Kidney (tissue), 14 donors: Measurements from ENCODE around the gene LRRC1. TPM values are rescaled to one million over a fixed set of nuclear protein-coding genes. Genes with fewer than 3 reads are reported as not detected.

ENCODE experiments used
- DNase-seq, 5 donors: peaks; one replicate each; pipeline ENCODE4 v3.0.0-alpha.2; 2013 to 2020
- FAIRE-seq: peaks from 2 replicates; lab custom pipeline; 2012; peaks lifted over from hg19 to GRCh38; lab: Jason Lieb, UNC
- H3K27ac ChIP-seq, 2 donors: one replicate each; pipeline ENCODE4 v1.7.0; 2013; ENCODE audit warnings: low read depth in 2 of 2, low read length in 2 of 2, inconsistent platforms in 1 of 2
- H3K27me3 ChIP-seq: one replicate; pipeline ENCODE4 v1.7.1; 2013; ENCODE audit warnings: low read length, inconsistent platforms; ENCODE audit not compliant: control insufficient read depth, insufficient read depth
- H3K36me3 ChIP-seq, 3 donors: one replicate each; pipeline versions ENCODE4 v1.7.0 to v1.7.1; 2013; ENCODE audit warnings: low read length in 3 of 3, control low read depth in 1 of 3, inconsistent platforms in 1 of 3; ENCODE audit not compliant: insufficient read depth in 3 of 3, control insufficient read depth in 2 of 3
- H3K4me1 ChIP-seq, 3 donors: one replicate each; pipeline versions ENCODE4 v1.7.0 to v1.7.1; 2013; ENCODE audit warnings: low read length in 3 of 3, inconsistent platforms in 1 of 3, low read depth in 1 of 3; ENCODE audit not compliant: control insufficient read depth in 2 of 3, insufficient read depth in 2 of 3
- H3K4me3 ChIP-seq, 3 donors: one replicate each; pipeline versions ENCODE4 v1.7.0 to v1.8.1; 2013; ENCODE audit warnings: low read length in 3 of 3, control low read depth in 1 of 3, inconsistent platforms in 1 of 3
- H3K9ac ChIP-seq, 3 donors: one replicate each; pipeline versions ENCODE4 v1.7.0 to v1.7.1; 2013; ENCODE audit warnings: low read length in 3 of 3, control low read depth in 1 of 3, inconsistent platforms in 1 of 3
- H3K9me3 ChIP-seq, 3 donors: one replicate each; pipeline versions ENCODE4 v1.7.0 to v1.7.1; 2013; ENCODE audit warnings: low read length in 3 of 3, control low read depth in 1 of 3, inconsistent platforms in 1 of 3; ENCODE audit not compliant: control insufficient read depth in 2 of 3, insufficient read depth in 1 of 3
- CTCF ChIP-seq: IDR thresholded peaks from 3 replicates; pipeline ENCODE4 v1.5.1; 2012; ENCODE audit warnings: mild to moderate bottlenecking, moderate library complexity, borderline replicate concordance; ENCODE audit not compliant: insufficient read depth; ENCODE audit errors: extremely low read depth
- intact Hi-C: fragments of 100-400 bp; cut with DNase I; formaldehyde crosslinking; loops from one replicate; pipeline ENCODE4 v1.11.1; 2022
- polyA plus RNA-seq: library from polyadenylated mRNA; stranded (reverse); fragments of 350-450 nt; fragmentation: Illumina TruSeq; extraction: RNeasy Lipid Tissue Mini Kit (QIAGEN cat#74804); gene quantifications from one replicate; pipeline ENCODE4 v1.2.3, GENCODE V29; 2014; ENCODE audit warnings: low read depth, low replicate concordance; ENCODE audit not compliant: insufficient read depth
- total RNA-seq: library from RNA; stranded (reverse); fragmentation: NEBNext Ultra II Directional; extraction: Animal tissue kit (Norgen Biotek cat#: 25700); gene quantifications from one replicate; pipeline ENCODE4 v1.2.1, GENCODE V29; 2021
- donor health status: control.
- donor health status: control.
- donor health status: control.
- donor health status: control.
- donor health status: control.
- donor health status: DM: yes; HTN: yes; CAD: no.
- donor health status: Normal renal cell carcinoma (clear cell type).

The LRRC1 gene
- total and polyA plus RNA-seq, 2 donors from 2014 or later = 7.8 to 12.6 TPM

- H3K4me1 ChIP-seq = peaks cover 0 to 7% (median 6%) of the 10 kb centered on the region in 3 donors
- no peaks in the 10 kb centered on the region for H3K9me3 ChIP-seq
- no peaks in the 10 kb centered on the region for H3K36me3 ChIP-seq
- H3K9ac ChIP-seq = no peak overlapping the region
- DNase-seq (no peak), FAIRE-seq (no peak)
- no peak overlapping the region for H3K4me3 ChIP-seq
- no peaks in the 10 kb centered on the region for H3K27me3 ChIP-seq
- H3K27ac ChIP-seq = no peak overlapping the region
- TF ChIP-seq CTCF = no peak
- intact Hi-C loops = no loop called here
These were observed 13.6 kb downstream of the LRRC1 start for GRCh38 chr6:53808302-53808881.

- H3K9ac ChIP-seq = no peak overlapping the region
- H3K27me3 ChIP-seq = no peaks in the 10 kb centered on the region
- H3K27ac ChIP-seq = no peak overlapping the region
- FAIRE-seq = no peak
- TF ChIP-seq CTCF = no peak
- intact Hi-C loops = no loop called here
- no peaks in the 10 kb centered on the region for H3K36me3 ChIP-seq
- DNase-seq = no peak
- H3K9me3 ChIP-seq = no peaks in the 10 kb centered on the region
- H3K4me3 ChIP-seq = no peak overlapping the region
- H3K4me1 ChIP-seq = peaks cover 0 to 9% (median 6%) of the 10 kb centered on the region in 3 donors
These were observed 14.9 kb downstream of the LRRC1 start for GRCh38 chr6:53809691-53810090.

- DNase-seq = peak in 2 of 5 donors; percentile 13 to 18
These were observed 16.3 kb downstream of the LRRC1 start for GRCh38 chr6:53811082-53811481.

More at GRCh38 chr6:53811082-53811481, 16.3 kb downstream of the LRRC1 start:
- Histone ChIP-seq H3K4me3 (no peak overlapping the region), H3K27ac (no peak overlapping the region), H3K9ac (no peak overlapping the region), H3K27me3 (no peaks in the 10 kb centered on the region), H3K36me3 (no peaks in the 10 kb centered on the region), H3K9me3 (no peaks in the 10 kb centered on the region), H3K4me1 (peaks cover 0 to 6% (median 6%) of the 10 kb centered on the region in 3 donors)
- no peak for TF ChIP-seq CTCF
- FAIRE-seq = no peak
- intact Hi-C loops = no loop called here
